Osteoblast (primary cell): ENCODE measurements around the gene CYP27B1. TPM values are rescaled to one million over a fixed set of nuclear protein-coding genes. Genes with fewer than 3 reads are reported as not detected.

Source experiments
- DNase-seq: peaks from one replicate; pipeline ENCODE4 v3.0.0; 2011; ENCODE audit warnings: low spot score, mixed read lengths; ENCODE audit not compliant: insufficient read length; ENCODE audit errors: missing footprints
- H2AFZ ChIP-seq: 2 replicates; pipeline ENCODE4 v1.6.0; 2011; ENCODE audit warnings: mild to moderate bottlenecking, low read length
- H3K27ac ChIP-seq: 2 replicates; pipeline ENCODE4 v1.5.1; 2011; ENCODE audit warnings: mild to moderate bottlenecking, low read depth, low read length, moderate library complexity
- H3K27me3 ChIP-seq: 2 replicates; pipeline ENCODE4 v1.6.0; 2012; ENCODE audit warnings: mild to moderate bottlenecking, control low read depth, inconsistent platforms, low read length, moderate library complexity; ENCODE audit not compliant: insufficient read depth
- H3K36me3 ChIP-seq: 2 replicates; pipeline ENCODE4 v1.5.1; 2011; ENCODE audit warnings: mild to moderate bottlenecking, low read length, control low read depth, moderate library complexity; ENCODE audit not compliant: insufficient read depth
- H3K4me1 ChIP-seq: 2 replicates; pipeline ENCODE4 v1.5.1; 2011; ENCODE audit warnings: mild to moderate bottlenecking, low read length, control low read depth, moderate library complexity; ENCODE audit not compliant: insufficient read depth
- H3K4me2 ChIP-seq: 2 replicates; pipeline ENCODE4 v1.6.0; 2011; ENCODE audit warnings: mild to moderate bottlenecking, low read length; ENCODE audit not compliant: insufficient read depth
- H3K4me3 ChIP-seq: fragments of 200-600 bp; sonication (generic); 3 replicates; pipeline ENCODE4 v1.5.1; 2012; ENCODE audit warnings: mild to moderate bottlenecking, low read length, inconsistent platforms; ENCODE audit not compliant: insufficient read depth
- H3K79me2 ChIP-seq: 2 replicates; pipeline ENCODE4 v1.6.0; 2012; ENCODE audit warnings: mild to moderate bottlenecking, low read length, control low read depth, inconsistent platforms; ENCODE audit not compliant: insufficient read depth
- H3K9me3 ChIP-seq: 2 replicates; pipeline ENCODE4 v1.5.1; 2011; ENCODE audit warnings: low read depth, low read length, control low read depth
- H4K20me1 ChIP-seq: 2 replicates; pipeline ENCODE4 v1.6.0; 2012; ENCODE audit warnings: mild to moderate bottlenecking, low read length, control low read depth; ENCODE audit not compliant: insufficient read depth
- CTCF ChIP-seq: IDR thresholded peaks from 2 replicates; pipeline ENCODE4 v1.5.1; 2011; ENCODE audit warnings: mild to moderate bottlenecking, low read depth, low read length, moderate library complexity; ENCODE audit errors: extremely low read depth
- total RNA-seq: library from RNA; depleted of rRNA; stranded (reverse); fragments of >200 nt; gene quantifications from 2 replicates; pipeline ENCODE4 v1.2.3, GENCODE V29; 2012

Gene CYP27B1
- total RNA-seq, 1 donor = 0.36 TPM

GRCh38 chr12:57740656-57741412 is 26.0 kb downstream of the CYP27B1 start:
- peaks cover 65% of the 10 kb centered on the region for H3K27me3 ChIP-seq

GRCh38 chr12:57739914-57740538 is 26.9 kb downstream of the CYP27B1 start:
- Histone ChIP-seq H3K9me3 (no peaks in the 10 kb centered on the region), H3K4me3 (no peak overlapping the region), H3K79me2 (peaks cover 1% of the 10 kb centered on the region), H3K27me3 (peaks cover 73% of the 10 kb centered on the region), H3K36me3 (no peaks in the 10 kb centered on the region), H3K27ac (no peak overlapping the region), H2AFZ (no peak overlapping the region), H4K20me1 (no peaks in the 10 kb centered on the region), H3K4me1 (peaks cover 9% of the 10 kb centered on the region), H3K4me2 (no peak overlapping the region)
- TF ChIP-seq CTCF = no peak
- peak; percentile 59 for DNase-seq

More at GRCh38 chr12:57740656-57741412, 26.0 kb downstream of the CYP27B1 start:
- Histone ChIP-seq H3K4me1 (peaks cover 14% of the 10 kb centered on the region), H4K20me1 (no peaks in the 10 kb centered on the region), H3K9me3 (no peaks in the 10 kb centered on the region), H2AFZ (no peak overlapping the region), H3K4me3 (no peak overlapping the region), H3K4me2 (no peak overlapping the region), H3K27ac (no peak overlapping the region), H3K79me2 (peaks cover 9% of the 10 kb centered on the region), H3K36me3 (no peaks in the 10 kb centered on the region)
- no peak for TF ChIP-seq CTCF
- DNase-seq = peak; percentile 65

GRCh38 chr12:57739387-57739786 is 27.5 kb downstream of the CYP27B1 start:
- no peak overlapping the region for H2AFZ ChIP-seq
- TF ChIP-seq CTCF = no peak
- H3K79me2 ChIP-seq = no peaks in the 10 kb centered on the region
- peaks cover 9% of the 10 kb centered on the region for H3K4me1 ChIP-seq
- DNase-seq = peak; percentile 72
- peaks cover 80% of the 10 kb centered on the region for H3K27me3 ChIP-seq
- no peak overlapping the region for H3K4me3 ChIP-seq
- H3K9me3 ChIP-seq = no peaks in the 10 kb centered on the region
- H4K20me1 ChIP-seq = peaks cover 2% of the 10 kb centered on the region
- H3K36me3 ChIP-seq = no peaks in the 10 kb centered on the region
- H3K4me2 ChIP-seq = no peak overlapping the region
- H3K27ac ChIP-seq = no peak overlapping the region

GRCh38 chr12:57738661-57739237 is 28.1 kb downstream of the CYP27B1 start, which contains the start of gene AGAP2:
Gene AGAP2 (minus strand): TSS chr12:57738742. CDS start chr12:57738246, 496 bp downstream.
- peaks cover 4% of the 10 kb centered on the region for H4K20me1 ChIP-seq
- no peak for TF ChIP-seq CTCF
- H3K79me2 ChIP-seq = no peaks in the 10 kb centered on the region
- H3K4me3 ChIP-seq = peak within 1 kb of the TSS; percentile 16
- no peak within 1 kb of the TSS for H3K27ac ChIP-seq
- H3K36me3 ChIP-seq = no peaks in the 10 kb centered on the region
- H3K4me2 ChIP-seq = peak within 1 kb of the TSS; percentile 43
- peak; percentile 81 for DNase-seq
- H3K4me1 ChIP-seq = peaks cover 9% of the 10 kb centered on the region
- H3K27me3 ChIP-seq = peaks cover 86% of the 10 kb centered on the region
- H2AFZ ChIP-seq = no peak within 1 kb of the TSS
- H3K9me3 ChIP-seq = no peaks in the 10 kb centered on the region
